HG02870 (cell line): ENCODE measurements around the gene METTL16.

Experiments
- ATAC-seq: cut with Tn5 transposase; IDR thresholded peaks from one replicate; pipeline ENCODE4 v1.9.1; 2021; ENCODE audit warnings: mild to moderate bottlenecking, moderate library complexity; ENCODE audit not compliant: unreplicated experiment

The METTL16 gene

GRCh38 chr17:2397247-2398171, 114.2 kb downstream of the METTL16 start:
- ATAC-seq, result no peak

GRCh38 chr17:2396568-2397246, 115.0 kb downstream of the METTL16 start:
- no peak for ATAC-seq

- no peak for ATAC-seq
Observed at GRCh38 chr17:2396192-2396567, 115.5 kb downstream of the METTL16 start.

GRCh38 chr17:2395258-2396181, 116.2 kb downstream of the METTL16 start:
- ATAC-seq, result no peak

- ATAC-seq, result no peak
Observed at GRCh38 chr17:2394775-2395201, 116.9 kb downstream of the METTL16 start.

GRCh38 chr17:2393954-2394749, 117.5 kb downstream of the METTL16 start:
- ATAC-seq, result no peak

GRCh38 chr17:2393174-2393953, 118.3 kb downstream of the METTL16 start:
- peak; percentile 32 for ATAC-seq

- ATAC-seq, result peak; percentile 47
Observed at GRCh38 chr17:2392252-2393173, 119.2 kb downstream of the METTL16 start.

- no peak for ATAC-seq
Observed at GRCh38 chr17:2391597-2392251, 120.0 kb downstream of the METTL16 start.

- no peak for ATAC-seq
Observed at GRCh38 chr17:2390199-2390836, 121.4 kb downstream of the METTL16 start.

- ATAC-seq, result no peak
Observed at GRCh38 chr17:2388683-2389055, 123.0 kb downstream of the METTL16 start.

- ATAC-seq, result no peak
Observed at GRCh38 chr17:2388020-2388682, 123.5 kb downstream of the METTL16 start.

- ATAC-seq, result no peak
Observed at GRCh38 chr17:2387086-2388019, 124.3 kb downstream of the METTL16 start.

- no peak for ATAC-seq
Observed at GRCh38 chr17:2386400-2387085, 125.1 kb downstream of the METTL16 start.
